GM12878 (cell line): Measurements from ENCODE around the gene KDM4C. TPM values are rescaled to one million over a fixed set of nuclear protein-coding genes. Genes with fewer than 3 reads are reported as not detected.

Experiments used
- ATAC-seq: fragments of 200-7000 bp; cut with Tn5 transposase; 3 replicates; pipeline ENCODE4 v1.9.1; 2020; ENCODE audit warnings: mild to moderate bottlenecking, moderate library complexity
- BruUV-seq: library from RNA; stranded (reverse); fragments of 400-500 nt; replicated peaks from 2 replicates; lab custom pipeline; 2021; lab: Mats Ljungman, UMichigan
- CTCF ChIA-PET: fragments of 300-600 bp; sonication (Branson Sonifier 250); formaldehyde crosslinking; extraction: SDS; loops from one replicate; lab custom pipeline; 2021; ENCODE audit warnings: inconsistent platforms; lab: Yijun Ruan, JAX
- POLR2A ChIA-PET: fragments of 350-600 bp; formaldehyde crosslinking; extraction: SDS; loops from one replicate; lab custom pipeline; 2021; ENCODE audit warnings: inconsistent platforms; lab: Charles Lee
- RAD21 ChIA-PET: fragments of 300-600 bp; sonication (Branson Sonifier 250); formaldehyde crosslinking; loops from one replicate; lab custom pipeline; 2023; ENCODE audit warnings: antibody characterized with exemption; ENCODE audit not compliant: unreplicated experiment; lab: Charles Lee
- SMC1A ChIA-PET: fragments of 300-600 bp; sonication (Branson Sonifier 250); formaldehyde crosslinking; loops from one replicate; lab custom pipeline; 2023; ENCODE audit not compliant: unreplicated experiment, uncharacterized antibody; lab: Charles Lee
- DNase-seq: peaks from one replicate; pipeline ENCODE4 v3.0.0-alpha.2; 2011; ENCODE audit warnings: low read depth, low spot score
- FAIRE-seq: peaks from 3 replicates; lab custom pipeline; 2011; peaks lifted over from hg19 to GRCh38; lab: Jason Lieb, UNC
- H2AFZ ChIP-seq: 2 replicates; pipeline ENCODE4 v1.6.0; 2011; ENCODE audit warnings: low read depth, low read length, control low read depth; ENCODE audit not compliant: control insufficient read depth
- H3K27ac ChIP-seq: 2 replicates; pipeline ENCODE4 v1.5.1; 2011; ENCODE audit warnings: control low read depth; ENCODE audit not compliant: control insufficient read depth, insufficient read depth
- H3K27me3 ChIP-seq, 2 experiments: replicated peaks in 1 of 2; 2 replicates each; pipeline versions ENCODE4 v1.6.0 to v1.6.1; 2011; ENCODE audit warnings: low read length in 1 of 2; ENCODE audit not compliant: control insufficient read depth in 2 of 2, insufficient read depth in 2 of 2
- H3K36me3 ChIP-seq, 2 experiments: 2 replicates each; pipeline ENCODE4 v1.5.1; 2011; ENCODE audit warnings: low read length in 1 of 2; ENCODE audit not compliant: control insufficient read depth in 2 of 2, insufficient read depth in 2 of 2
- H3K4me1 ChIP-seq: 2 replicates; pipeline ENCODE4 v1.6.1; 2011; ENCODE audit warnings: mild to moderate bottlenecking, low read length, moderate library complexity, mixed read lengths; ENCODE audit not compliant: control insufficient read depth, insufficient read depth
- H3K4me2 ChIP-seq: 2 replicates; pipeline ENCODE4 v1.6.0; 2011; ENCODE audit warnings: control low read depth; ENCODE audit not compliant: control insufficient read depth, insufficient read depth
- H3K4me3 ChIP-seq: fragments of 200-600 bp; sonication (generic); 2 replicates; pipeline ENCODE4 v1.5.1; 2016
- H3K79me2 ChIP-seq: 2 replicates; pipeline ENCODE4 v1.6.0; 2011; ENCODE audit warnings: low read length; ENCODE audit not compliant: control insufficient read depth, insufficient read depth
- H3K9ac ChIP-seq: 2 replicates; pipeline ENCODE4 v1.8.0; 2011; ENCODE audit warnings: low read length, control low read depth, mixed read lengths; ENCODE audit not compliant: control insufficient read depth, insufficient read depth
- H3K9me3 ChIP-seq: replicated peaks from 3 replicates; pipeline ENCODE4 v1.5.1; 2011; ENCODE audit warnings: mild to moderate bottlenecking, low read length; ENCODE audit not compliant: control insufficient read depth, insufficient read depth
- H4K20me1 ChIP-seq: 2 replicates; pipeline ENCODE4 v1.6.0; 2011; ENCODE audit not compliant: control insufficient read depth, insufficient read depth
- ATF7 ChIP-seq: fragments of 450-650 bp; IDR thresholded peaks from 2 replicates; pipeline ENCODE4 v1.6.1; 2016; ENCODE audit warnings: low read depth, mild to moderate bottlenecking
- GATAD2B ChIP-seq: fragments of 450-650 bp; conservative IDR thresholded peaks from 2 replicates; pipeline ENCODE4 v1.6.1; 2017; ENCODE audit warnings: low read depth, mild to moderate bottlenecking, moderate library complexity
- HDAC2 ChIP-seq: fragments of 200-600 bp; sonication (generic); IDR thresholded peaks from 2 replicates; pipeline ENCODE4 v1.6.1; 2017
- HDAC6 ChIP-seq: fragments of 200-600 bp; sonication (generic); IDR thresholded peaks from one replicate; pipeline ENCODE4 v1.8.0; 2017; ENCODE audit warnings: antibody characterized with exemption; ENCODE audit not compliant: unreplicated experiment
- IKZF2 ChIP-seq, 2 experiments: fragments of 450-650 bp; IDR thresholded peaks; 2 replicates each; pipeline ENCODE4 v1.6.1; 2017; ENCODE audit warnings: mild to moderate bottlenecking in 2 of 2, moderate library complexity in 2 of 2
- NFYA ChIP-seq: IDR thresholded peaks from 2 replicates; pipeline ENCODE4 v1.6.1; 2011; ENCODE audit warnings: low read depth, mild to moderate bottlenecking, low read length, improper control_type of control experiment, borderline replicate concordance
- WGBS: methylation state at CpG from one replicate; pipeline ENCODE4 v1.1.6; 2016; ENCODE audit warnings: low lambda C conversion rate; ENCODE audit not compliant: insufficient replicate concordance, insufficient coverage; ENCODE audit errors: missing lambda C conversion rate; 5-methylcytosine and 5-hydroxymethylcytosine counted together
- in situ Hi-C: fragments of 300-500 bp; cut with MboI; formaldehyde crosslinking; loops from 9 replicates; pipeline ENCODE4 v1.14.3; 2018; ENCODE audit warnings: mixed read lengths
- intact Hi-C: fragments of 100-400 bp; cut with micrococcal nuclease; formaldehyde crosslinking; loops from one replicate; pipeline ENCODE4 v1.14.2; 2022; ENCODE audit not compliant: unreplicated experiment
- polyA plus RNA-seq, 11 experiments: library from polyadenylated mRNA; depleted of rRNA in 4 of 11; unstranded in 6 of 11; stranded (reverse) in 5 of 11; fragments of >200 nt; fragmentation: Nextera tagmentation in 4 of 11; fragmentation: Illumina TruSeq in 1 of 11; extraction: Ambion mirVana in 4 of 11; extraction: Trizol in 1 of 11; gene quantifications; 1 replicate in 1 of 11; 2 replicates in 10 of 11; pipeline versions ENCODE4 v1.2.1 to v1.2.3, GENCODE V29; 2011 to 2016; ENCODE audit warnings: inconsistent platforms in 2 of 11, missing spikeins in 2 of 11, low read depth in 1 of 11
- total RNA-seq, 4 experiments: library from RNA; depleted of rRNA in 3 of 4; stranded (reverse); fragments of >200 nt in 3 of 4; fragmentation: Illumina TruSeq in 1 of 4; extraction: Trizol in 1 of 4; gene quantifications; 2 replicates each; pipeline versions ENCODE4 v1.2.1 to v1.2.3, GENCODE V29; 2013 to 2021
- TF ChIP-seq, protein P1 (sequence below): fragments of 450-650 bp; IDR thresholded peaks from 2 replicates; pipeline ENCODE4 v1.6.1; 2017; ENCODE audit warnings: mild to moderate bottlenecking
- TF ChIP-seq, protein P2 (sequence below): IDR thresholded peaks from 2 replicates; pipeline ENCODE4 v1.6.1; 2011; ENCODE audit warnings: low read depth, low read length, improper control_type of control experiment, borderline replicate concordance
- TF ChIP-seq, protein P3 (sequence below): fragments of 450-650 bp; conservative IDR thresholded peaks from 2 replicates; pipeline ENCODE4 v1.6.1; 2017; ENCODE audit warnings: mild to moderate bottlenecking, moderate library complexity
- TF ChIP-seq, protein P4 (sequence below): fragments of 450-650 bp; formaldehyde crosslinking; IDR thresholded peaks from 2 replicates; pipeline ENCODE4 v1.5.0; 2022; ENCODE audit warnings: mild to moderate bottlenecking, missing genetic modification characterization
- TF ChIP-seq, protein P5 (sequence below): fragments of 450-650 bp; IDR thresholded peaks from 2 replicates; pipeline ENCODE4 v1.6.1; 2018; ENCODE audit warnings: mild to moderate bottlenecking, low read depth, moderate library complexity; ENCODE audit not compliant: partially characterized antibody

KDM4C gene
- total and polyA plus RNA-seq, 10 of the 15 experiments (the other 5 are each of a cell fraction or from before 2014, with no cell fraction given) = 6.8 to 41.2 (median 20.1) TPM

DNA sequence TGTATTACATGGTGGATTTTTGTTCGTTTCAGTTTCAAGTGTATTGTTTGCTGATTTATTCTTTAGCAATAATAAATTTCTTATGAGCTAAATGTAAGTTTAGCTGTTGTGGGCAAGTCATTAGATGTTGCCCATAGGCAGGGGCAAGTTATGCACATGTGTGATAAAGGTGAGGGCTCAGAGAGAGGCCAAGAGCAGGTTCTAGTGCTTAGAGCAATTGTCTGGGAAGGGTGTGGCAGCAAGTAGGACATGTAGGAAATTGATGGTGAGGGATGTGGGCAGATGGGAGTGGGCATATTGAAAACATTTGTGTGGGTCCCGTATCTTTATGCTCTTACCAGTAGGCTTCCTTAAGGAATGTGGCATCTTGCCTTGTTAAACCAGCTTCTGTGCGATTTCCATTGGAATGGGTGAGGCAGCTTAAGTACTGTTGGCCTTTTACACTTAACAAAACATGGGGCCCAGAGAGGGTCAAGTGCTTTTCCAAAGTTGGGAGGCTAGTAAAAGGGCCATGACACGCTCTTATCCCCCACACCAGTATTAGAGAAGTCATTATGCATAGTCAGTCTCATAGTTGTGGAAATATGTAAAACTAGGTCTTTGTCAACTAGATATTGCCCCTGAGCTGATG lies 60.6 kb downstream of the KDM4C start:
- Histone ChIP-seq H3K79me2 (no peaks in the 10 kb centered on the region), H3K27me3 (no peaks in the 10 kb centered on the region), H3K4me2 (no peak overlapping the region), H3K27ac (no peak overlapping the region), H3K4me1 (no peaks in the 10 kb centered on the region), H4K20me1 (no peaks in the 10 kb centered on the region), H3K9me3 (no peaks in the 10 kb centered on the region; the same call in 2 of the 3 replicates), H3K4me3 (no peak overlapping the region), H3K36me3 (peaks cover 0 to 4% of the 10 kb centered on the region in 2 experiments; a peak in 1 of 4 replicates), H2AFZ (no peak overlapping the region), H3K9ac (no peak overlapping the region)
- in situ Hi-C loops = no loop called here
- no peak for ATAC-seq
- no peak for DNase-seq
- ChIA-PET CTCF (interaction anchor here (1.3 kb wide), 1 partner anchor 9 kb away, joined by 5 read pairs; no protein-coding TSS in a partner anchor), SMC1A (interaction anchor here (0.6 to 1.8 kb wide), 2 partner anchors 9 to 88 kb away, joined by 4 to 8 read pairs; no protein-coding TSS in a partner anchor), RAD21 (interaction anchor here (0.7 to 1.2 kb wide), 2 partner anchors 9 to 51 kb away, joined by 3 to 5 read pairs; no protein-coding TSS in a partner anchor), POLR2A (interaction anchor here (0.6 to 1.3 kb wide), 3 partner anchors 39 to 109 kb away, joined by 3 to 5 read pairs (median 4); partner anchors contain the start of gene KDM4C)
- no peak for FAIRE-seq
- WGBS = 96% methylated on average over 4 of the region's 4 CpGs
- intact Hi-C loops = loop anchor here (2.0 kb wide), 1 partner anchor 14 kb away; no protein-coding TSS in a partner anchor
- BruUV-seq = no TSS peak
- no peak for TF ChIP-seq NFYA
- TF ChIP-seq, protein P1, sequence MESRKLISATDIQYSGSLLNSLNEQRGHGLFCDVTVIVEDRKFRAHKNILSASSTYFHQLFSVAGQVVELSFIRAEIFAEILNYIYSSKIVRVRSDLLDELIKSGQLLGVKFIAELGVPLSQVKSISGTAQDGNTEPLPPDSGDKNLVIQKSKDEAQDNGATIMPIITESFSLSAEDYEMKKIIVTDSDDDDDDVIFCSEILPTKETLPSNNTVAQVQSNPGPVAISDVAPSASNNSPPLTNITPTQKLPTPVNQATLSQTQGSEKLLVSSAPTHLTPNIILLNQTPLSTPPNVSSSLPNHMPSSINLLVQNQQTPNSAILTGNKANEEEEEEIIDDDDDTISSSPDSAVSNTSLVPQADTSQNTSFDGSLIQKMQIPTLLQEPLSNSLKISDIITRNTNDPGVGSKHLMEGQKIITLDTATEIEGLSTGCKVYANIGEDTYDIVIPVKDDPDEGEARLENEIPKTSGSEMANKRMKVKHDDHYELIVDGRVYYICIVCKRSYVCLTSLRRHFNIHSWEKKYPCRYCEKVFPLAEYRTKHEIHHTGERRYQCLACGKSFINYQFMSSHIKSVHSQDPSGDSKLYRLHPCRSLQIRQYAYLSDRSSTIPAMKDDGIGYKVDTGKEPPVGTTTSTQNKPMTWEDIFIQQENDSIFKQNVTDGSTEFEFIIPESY = no peak
- TF ChIP-seq, protein P2, sequence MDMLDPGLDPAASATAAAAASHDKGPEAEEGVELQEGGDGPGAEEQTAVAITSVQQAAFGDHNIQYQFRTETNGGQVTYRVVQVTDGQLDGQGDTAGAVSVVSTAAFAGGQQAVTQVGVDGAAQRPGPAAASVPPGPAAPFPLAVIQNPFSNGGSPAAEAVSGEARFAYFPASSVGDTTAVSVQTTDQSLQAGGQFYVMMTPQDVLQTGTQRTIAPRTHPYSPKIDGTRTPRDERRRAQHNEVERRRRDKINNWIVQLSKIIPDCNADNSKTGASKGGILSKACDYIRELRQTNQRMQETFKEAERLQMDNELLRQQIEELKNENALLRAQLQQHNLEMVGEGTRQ = no peak
- TF ChIP-seq, protein P3, sequence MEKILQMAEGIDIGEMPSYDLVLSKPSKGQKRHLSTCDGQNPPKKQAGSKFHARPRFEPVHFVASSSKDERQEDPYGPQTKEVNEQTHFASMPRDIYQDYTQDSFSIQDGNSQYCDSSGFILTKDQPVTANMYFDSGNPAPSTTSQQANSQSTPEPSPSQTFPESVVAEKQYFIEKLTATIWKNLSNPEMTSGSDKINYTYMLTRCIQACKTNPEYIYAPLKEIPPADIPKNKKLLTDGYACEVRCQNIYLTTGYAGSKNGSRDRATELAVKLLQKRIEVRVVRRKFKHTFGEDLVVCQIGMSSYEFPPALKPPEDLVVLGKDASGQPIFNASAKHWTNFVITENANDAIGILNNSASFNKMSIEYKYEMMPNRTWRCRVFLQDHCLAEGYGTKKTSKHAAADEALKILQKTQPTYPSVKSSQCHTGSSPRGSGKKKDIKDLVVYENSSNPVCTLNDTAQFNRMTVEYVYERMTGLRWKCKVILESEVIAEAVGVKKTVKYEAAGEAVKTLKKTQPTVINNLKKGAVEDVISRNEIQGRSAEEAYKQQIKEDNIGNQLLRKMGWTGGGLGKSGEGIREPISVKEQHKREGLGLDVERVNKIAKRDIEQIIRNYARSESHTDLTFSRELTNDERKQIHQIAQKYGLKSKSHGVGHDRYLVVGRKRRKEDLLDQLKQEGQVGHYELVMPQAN = no peak
- no peak for TF ChIP-seq ATF7
- TF ChIP-seq, protein P4, sequence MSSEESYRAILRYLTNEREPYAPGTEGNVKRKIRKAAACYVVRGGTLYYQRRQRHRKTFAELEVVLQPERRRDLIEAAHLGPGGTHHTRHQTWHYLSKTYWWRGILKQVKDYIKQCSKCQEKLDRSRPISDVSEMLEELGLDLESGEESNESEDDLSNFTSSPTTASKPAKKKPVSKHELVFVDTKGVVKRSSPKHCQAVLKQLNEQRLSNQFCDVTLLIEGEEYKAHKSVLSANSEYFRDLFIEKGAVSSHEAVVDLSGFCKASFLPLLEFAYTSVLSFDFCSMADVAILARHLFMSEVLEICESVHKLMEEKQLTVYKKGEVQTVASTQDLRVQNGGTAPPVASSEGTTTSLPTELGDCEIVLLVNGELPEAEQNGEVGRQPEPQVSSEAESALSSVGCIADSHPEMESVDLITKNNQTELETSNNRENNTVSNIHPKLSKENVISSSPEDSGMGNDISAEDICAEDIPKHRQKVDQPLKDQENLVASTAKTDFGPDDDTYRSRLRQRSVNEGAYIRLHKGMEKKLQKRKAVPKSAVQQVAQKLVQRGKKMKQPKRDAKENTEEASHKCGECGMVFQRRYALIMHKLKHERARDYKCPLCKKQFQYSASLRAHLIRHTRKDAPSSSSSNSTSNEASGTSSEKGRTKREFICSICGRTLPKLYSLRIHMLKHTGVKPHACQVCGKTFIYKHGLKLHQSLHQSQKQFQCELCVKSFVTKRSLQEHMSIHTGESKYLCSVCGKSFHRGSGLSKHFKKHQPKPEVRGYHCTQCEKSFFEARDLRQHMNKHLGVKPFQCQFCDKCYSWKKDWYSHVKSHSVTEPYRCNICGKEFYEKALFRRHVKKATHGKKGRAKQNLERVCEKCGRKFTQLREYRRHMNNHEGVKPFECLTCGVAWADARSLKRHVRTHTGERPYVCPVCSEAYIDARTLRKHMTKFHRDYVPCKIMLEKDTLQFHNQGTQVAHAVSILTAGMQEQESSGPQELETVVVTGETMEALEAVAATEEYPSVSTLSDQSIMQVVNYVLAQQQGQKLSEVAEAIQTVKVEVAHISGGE (CRISPR knock-in tag) = no peak
- no peak for TF ChIP-seq HDAC6
- no peak for TF ChIP-seq HDAC2
- TF ChIP-seq GATAD2B = no peak
- TF ChIP-seq, protein P5, sequence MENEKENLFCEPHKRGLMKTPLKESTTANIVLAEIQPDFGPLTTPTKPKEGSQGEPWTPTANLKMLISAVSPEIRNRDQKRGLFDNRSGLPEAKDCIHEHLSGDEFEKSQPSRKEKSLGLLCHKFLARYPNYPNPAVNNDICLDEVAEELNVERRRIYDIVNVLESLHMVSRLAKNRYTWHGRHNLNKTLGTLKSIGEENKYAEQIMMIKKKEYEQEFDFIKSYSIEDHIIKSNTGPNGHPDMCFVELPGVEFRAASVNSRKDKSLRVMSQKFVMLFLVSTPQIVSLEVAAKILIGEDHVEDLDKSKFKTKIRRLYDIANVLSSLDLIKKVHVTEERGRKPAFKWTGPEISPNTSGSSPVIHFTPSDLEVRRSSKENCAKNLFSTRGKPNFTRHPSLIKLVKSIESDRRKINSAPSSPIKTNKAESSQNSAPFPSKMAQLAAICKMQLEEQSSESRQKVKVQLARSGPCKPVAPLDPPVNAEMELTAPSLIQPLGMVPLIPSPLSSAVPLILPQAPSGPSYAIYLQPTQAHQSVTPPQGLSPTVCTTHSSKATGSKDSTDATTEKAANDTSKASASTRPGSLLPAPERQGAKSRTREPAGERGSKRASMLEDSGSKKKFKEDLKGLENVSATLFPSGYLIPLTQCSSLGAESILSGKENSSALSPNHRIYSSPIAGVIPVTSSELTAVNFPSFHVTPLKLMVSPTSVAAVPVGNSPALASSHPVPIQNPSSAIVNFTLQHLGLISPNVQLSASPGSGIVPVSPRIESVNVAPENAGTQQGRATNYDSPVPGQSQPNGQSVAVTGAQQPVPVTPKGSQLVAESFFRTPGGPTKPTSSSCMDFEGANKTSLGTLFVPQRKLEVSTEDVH = no peak
- no peak for TF ChIP-seq IKZF2 (IDR thresholded peaks at IDR 0.05)
